GM10847 (cell line): ENCODE results near the gene PRM1.
A peak's percentile ranks its signal among the peaks of the same experiment; 100 is the strongest.

ENCODE experiments used
- POLR2A ChIP-seq: IDR thresholded peaks from 2 replicates; pipeline ENCODE4 v1.6.1; 2011; ENCODE audit not compliant: insufficient read length; ENCODE audit errors: extremely low read depth

PRM1 gene

GRCh38 chr16:11255737-11256660 is 25.1 kb downstream of the PRM1 start, which contains the start of gene SOCS1:
Gene SOCS1 (minus strand): TSS chr16:11256204. CDS start chr16:11255478, 726 bp downstream.
- TF ChIP-seq POLR2A = peak; percentile 99

- no peak for TF ChIP-seq POLR2A
These were observed 26.0 kb downstream of the PRM1 start for GRCh38 chr16:11254913-11255736.

- no peak for TF ChIP-seq POLR2A
These were observed 26.9 kb downstream of the PRM1 start for GRCh38 chr16:11253995-11254912.

- TF ChIP-seq POLR2A = no peak
These were observed 27.8 kb downstream of the PRM1 start for GRCh38 chr16:11253009-11253994.

DNA sequence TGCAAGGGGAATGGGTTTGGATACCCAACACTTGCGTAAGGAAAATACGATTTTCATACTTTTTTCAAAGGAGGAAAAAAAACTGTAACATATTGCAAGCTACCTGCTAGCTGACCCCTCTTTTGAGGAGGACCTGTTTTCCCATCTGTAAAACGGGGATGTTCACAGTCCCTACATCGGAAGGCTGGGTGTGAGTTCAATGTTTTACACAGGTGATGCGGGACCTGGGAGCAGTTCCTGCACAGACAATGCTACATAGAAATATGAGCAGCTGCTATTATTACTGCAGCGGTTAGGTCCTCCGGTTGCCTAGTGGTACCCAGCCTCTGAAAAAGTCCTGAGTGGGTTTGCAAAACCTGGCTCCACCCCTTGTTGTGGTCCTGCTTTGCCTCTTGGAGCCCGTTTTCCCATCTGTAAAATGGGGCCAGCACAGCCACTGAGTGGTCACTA is 28.6 kb downstream of the PRM1 start:
- no peak for TF ChIP-seq POLR2A

DNA sequence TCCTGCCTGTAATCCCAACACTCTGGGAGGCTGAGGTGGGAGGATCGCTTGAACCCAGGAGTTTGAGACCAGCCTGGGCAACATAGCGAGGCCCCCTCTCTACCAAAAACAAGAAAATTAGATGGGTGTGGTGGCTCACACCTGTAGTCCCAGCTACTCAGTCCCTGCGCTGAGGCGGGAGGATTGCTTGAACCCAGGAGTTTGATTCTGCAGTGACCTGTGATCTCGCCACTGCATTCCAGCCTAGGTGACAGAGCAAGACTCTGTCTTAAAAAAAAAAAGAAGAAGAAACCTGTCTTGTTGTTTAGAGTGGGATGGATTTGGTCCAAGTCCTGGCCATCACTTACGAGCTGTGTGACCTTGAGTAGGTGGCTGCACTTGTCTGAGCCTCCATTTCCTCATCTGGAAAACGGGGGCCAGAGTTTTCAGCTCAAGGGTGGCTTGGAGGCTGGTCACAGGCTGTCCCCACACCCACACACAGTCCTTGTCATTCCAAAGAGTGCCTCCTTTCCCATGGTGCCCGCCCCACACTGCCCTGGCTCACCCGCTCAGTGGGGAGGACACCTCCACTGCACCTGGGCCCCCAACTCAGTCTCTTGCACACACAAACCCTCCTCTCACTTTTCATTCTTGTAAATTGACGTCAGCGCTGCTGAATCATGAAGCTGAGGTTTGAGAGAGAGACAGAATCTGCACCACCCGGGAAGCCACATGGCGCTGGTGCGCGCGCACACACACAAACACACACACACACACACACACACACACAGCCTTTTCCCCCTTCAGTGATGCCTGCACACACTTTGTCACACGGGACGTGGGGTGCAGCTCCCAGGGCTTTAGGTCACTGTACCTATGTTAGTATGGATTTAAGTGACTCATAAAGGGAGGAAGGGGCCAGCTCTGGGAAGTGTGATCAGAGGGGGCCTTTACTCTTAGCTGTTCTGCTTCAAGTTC is 29.3 kb downstream of the PRM1 start:
- no peak for TF ChIP-seq POLR2A

GRCh38 chr16:11250786-11251524 is 30.2 kb downstream of the PRM1 start:
- no peak for TF ChIP-seq POLR2A

GRCh38 chr16:11250091-11250785 is 30.9 kb downstream of the PRM1 start:
- peak; percentile 27 for TF ChIP-seq POLR2A

- TF ChIP-seq POLR2A = no peak
These were observed 31.7 kb downstream of the PRM1 start for GRCh38 chr16:11249233-11250061.

DNA sequence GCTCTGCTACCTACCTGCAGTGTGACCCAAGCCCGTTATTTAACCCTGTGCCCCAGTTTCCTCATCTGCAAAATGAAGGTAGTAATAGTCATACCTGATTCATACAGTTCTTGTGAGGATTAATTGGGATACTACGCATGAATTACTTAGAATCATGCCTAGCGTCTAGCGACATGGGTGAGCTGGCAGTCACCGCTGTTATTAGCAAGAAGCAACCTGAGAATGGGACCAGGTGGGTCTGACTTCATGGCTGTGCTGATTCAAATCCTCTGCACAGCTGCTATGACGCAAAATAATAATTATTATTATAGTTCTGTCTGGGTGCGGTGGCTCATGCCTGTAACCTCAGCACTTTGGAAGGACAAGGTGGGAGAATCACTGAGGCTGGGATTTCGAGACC is 33.0 kb downstream of the PRM1 start:
- no peak for TF ChIP-seq POLR2A

GRCh38 chr16:11245988-11246387 is 35.1 kb downstream of the PRM1 start:
- no peak for TF ChIP-seq POLR2A
